GM10266 (cell line): ENCODE data around the gene MYOC.
"Not testable (repeated sequence)": the region's sequence is repeated elsewhere in the genome, so short reads cannot be mapped to it uniquely, and the experiment has no call there.

ENCODE experiments used
- DNase-seq: peaks from one replicate; pipeline ENCODE4 v3.0.0; 2012; ENCODE audit errors: extremely low spot score
- CTCF ChIP-seq: IDR thresholded peaks from 2 replicates; pipeline ENCODE4 v1.5.1; 2012; ENCODE audit warnings: mild to moderate bottlenecking, low read depth; ENCODE audit not compliant: control insufficient read depth, insufficient read depth; ENCODE audit errors: missing control alignments

MYOC gene

GRCh38 chr1:171670739-171671138 is 18.3 kb upstream of the MYOC start:
- TF ChIP-seq CTCF, result no peak
- DNase-seq, result no peak

GRCh38 chr1:171668372-171668771 is 15.9 kb upstream of the MYOC start:
- TF ChIP-seq CTCF, result no peak

GRCh38 chr1:171666114-171666769 is 13.8 kb upstream of the MYOC start:
- no peak for TF ChIP-seq CTCF

More at GRCh38 chr1:171668372-171668771, 15.9 kb upstream of the MYOC start:
- DNase-seq, result no peak

GRCh38 chr1:171664976-171665375 is 12.5 kb upstream of the MYOC start:
- TF ChIP-seq CTCF, result no peak
- DNase-seq, result no peak

More at GRCh38 chr1:171666114-171666769, 13.8 kb upstream of the MYOC start:
- DNase-seq, result no peak

GRCh38 chr1:171663854-171664575 is 11.5 kb upstream of the MYOC start:
- TF ChIP-seq CTCF, result no peak
- no peak for DNase-seq

GRCh38 chr1:171663036-171663853 is 10.8 kb upstream of the MYOC start:
- no peak for TF ChIP-seq CTCF
- no peak for DNase-seq

GRCh38 chr1:171661076-171661650 is 8.7 kb upstream of the MYOC start:
- no peak for TF ChIP-seq CTCF
- DNase-seq, result no peak

GRCh38 chr1:171656206-171656605 is 3.7 kb upstream of the MYOC start:
- not testable (repeated sequence) for DNase-seq
